Spleen (tissue), 7 donors: ENCODE measurements around the gene GADD45G.

Experiments used
- CTCF ChIP-seq, 11 experiments: fragments of 200-600 bp in 7 of 11; fragments of 450-650 bp in 4 of 11; sonication (generic) in 4 of 11; IDR thresholded peaks in 8 of 11; conservative IDR thresholded peaks in 3 of 11; 1 replicate in 7 of 11; 2 replicates in 4 of 11; pipeline versions ENCODE4 v1.4.0 to v1.8.0; 2016 to 2021; ENCODE audit warnings: antibody characterized with exemption in 11 of 11, inconsistent platforms in 4 of 11, mild to moderate bottlenecking in 1 of 11
- POLR2A ChIP-seq, 3 donors: fragments of 450-650 bp; IDR thresholded peaks; one replicate each; pipeline ENCODE4 v1.5.1; 2017; ENCODE audit warnings: antibody characterized with exemption in 3 of 3, mild to moderate bottlenecking in 1 of 3
- donor health status: DM: no; HTN: no; CAD: no; lungs with moderate emphysema.
- donor health status: DM: no; HTN: no; CAD: no.
- donor health status: DM: no; HTN: no; CAD: no.

- TF ChIP-seq CTCF (IDR thresholded peaks at IDR 0.05 in 8 of 11, conservative IDR thresholded peaks at IDR 0.05 in 3 of 11): no peak
- no peak for TF ChIP-seq POLR2A (IDR thresholded peaks at IDR 0.05)
These were observed 2.0 kb downstream of the GADD45G start for GRCh38 chr9:89606624-89607311.
